Mammary epithelial cell (primary cell): ENCODE results near the gene HAAO.

ENCODE experiments used
- CTCF ChIP-seq, 2 donors: IDR thresholded peaks in 1 of 2; conservative IDR thresholded peaks in 1 of 2; 2 replicates each; pipeline ENCODE4 v1.5.1; 2011 to 2012; ENCODE audit warnings: inconsistent platforms in 2 of 2, low read length in 2 of 2, mild to moderate bottlenecking in 2 of 2, control low read depth in 1 of 2, low read depth in 1 of 2; ENCODE audit not compliant: insufficient read depth in 1 of 2; ENCODE audit errors: extremely low read depth in 1 of 2
- EZH2 ChIP-seq: IDR thresholded peaks from 2 replicates; pipeline ENCODE4 v1.6.1; 2012; ENCODE audit warnings: low read length, inconsistent platforms, borderline replicate concordance

GRCh38 chr2:42794271-42795046 lies 2.1 kb upstream of the HAAO start:
- TF ChIP-seq CTCF (conservative IDR thresholded peaks at IDR 0.05 in 1 of 2, IDR thresholded peaks at IDR 0.05 in 1 of 2; ENCODE audit: extremely low read depth in 1 of 2, insufficient read depth in 1 of 2, low read depth in 1 of 2, low read length in 2 of 2) (no peak), EZH2 (no peak)
